GM21360 (cell line): Measurements from ENCODE around the gene SLX4IP.

Experiments
- ATAC-seq: cut with Tn5 transposase; IDR thresholded peaks from one replicate; pipeline ENCODE4 v1.9.1; 2021; ENCODE audit warnings: mild to moderate bottlenecking, moderate library complexity; ENCODE audit not compliant: unreplicated experiment

The SLX4IP gene

DNA sequence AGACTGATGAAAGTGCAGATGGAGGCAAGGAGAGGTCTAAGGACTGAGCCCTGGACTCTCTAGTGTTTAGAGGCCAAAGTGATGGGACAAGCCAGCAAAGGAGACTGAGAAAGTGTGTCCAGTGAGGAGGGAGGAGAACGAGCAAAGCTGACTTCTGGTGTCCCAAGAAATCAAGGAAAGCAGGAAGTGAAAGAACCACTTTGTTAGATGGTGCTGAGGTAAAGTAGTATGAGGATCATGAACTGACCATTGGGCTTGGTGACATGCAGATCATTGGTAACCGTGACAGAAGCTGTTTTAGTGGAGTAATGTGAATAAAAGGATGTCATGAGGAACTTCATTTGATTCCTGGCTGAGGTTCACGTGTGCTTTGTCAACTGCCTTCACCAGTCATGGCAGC, 108.4 kb downstream of the SLX4IP start:
- no peak for ATAC-seq

DNA sequence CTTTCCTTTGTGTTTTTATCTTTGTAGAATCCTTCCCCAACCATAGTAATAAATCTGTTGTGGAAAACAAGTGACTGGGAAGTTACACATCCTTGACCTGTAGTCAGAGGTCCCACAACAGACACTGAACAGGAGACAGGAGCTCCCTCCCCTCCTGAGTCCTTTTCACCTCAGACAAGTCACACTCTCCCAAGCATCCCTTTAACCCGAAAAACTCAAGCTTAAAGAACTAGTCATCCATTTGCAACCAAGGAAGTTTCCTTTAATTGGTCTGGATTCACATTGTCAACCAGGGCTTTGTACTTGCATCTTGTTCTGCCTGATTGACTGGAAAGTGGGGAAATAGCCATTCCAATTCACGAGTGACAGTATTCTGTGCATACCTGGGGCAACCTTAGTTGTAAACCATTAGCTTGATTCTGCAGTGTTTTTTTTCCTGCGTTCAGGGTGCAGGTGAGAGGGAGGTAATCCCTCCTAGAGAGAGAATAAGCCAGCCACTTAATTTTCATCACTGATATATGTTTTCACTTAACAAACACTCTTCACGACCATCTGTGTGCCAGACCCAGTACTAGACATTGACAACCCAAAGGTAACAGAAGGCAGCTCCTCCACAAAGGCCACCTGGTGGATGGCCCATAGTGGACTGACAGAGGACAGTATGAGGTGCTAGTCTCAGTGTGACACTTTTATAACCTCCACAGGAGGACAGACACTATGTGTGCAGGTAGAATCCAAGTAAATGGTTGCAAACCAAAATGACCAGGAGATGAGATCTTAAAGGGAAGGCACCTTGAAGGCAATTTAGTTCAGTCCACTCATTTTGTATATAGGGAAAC, 112.4 kb downstream of the SLX4IP start:
- no peak for ATAC-seq

DNA sequence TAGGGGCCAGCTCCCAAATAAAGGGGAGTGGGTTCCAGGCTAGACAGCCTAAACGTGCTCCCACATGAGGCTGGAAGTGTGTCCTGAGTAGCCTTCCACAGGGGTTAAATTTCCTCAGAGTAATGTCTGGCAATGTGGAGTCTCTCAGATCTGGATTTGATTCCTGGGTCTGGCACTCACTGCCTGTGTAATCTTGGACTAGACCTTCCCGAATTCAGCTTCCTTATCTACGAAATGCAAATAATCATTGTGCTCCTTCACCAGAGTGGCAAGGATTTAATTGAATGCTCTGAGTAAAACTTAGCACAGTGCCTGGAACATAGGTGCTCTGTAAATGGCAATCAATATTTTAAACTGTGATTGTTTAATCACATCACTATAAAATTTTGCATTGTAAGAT, 114.4 kb downstream of the SLX4IP start:
- ATAC-seq, result no peak

DNA sequence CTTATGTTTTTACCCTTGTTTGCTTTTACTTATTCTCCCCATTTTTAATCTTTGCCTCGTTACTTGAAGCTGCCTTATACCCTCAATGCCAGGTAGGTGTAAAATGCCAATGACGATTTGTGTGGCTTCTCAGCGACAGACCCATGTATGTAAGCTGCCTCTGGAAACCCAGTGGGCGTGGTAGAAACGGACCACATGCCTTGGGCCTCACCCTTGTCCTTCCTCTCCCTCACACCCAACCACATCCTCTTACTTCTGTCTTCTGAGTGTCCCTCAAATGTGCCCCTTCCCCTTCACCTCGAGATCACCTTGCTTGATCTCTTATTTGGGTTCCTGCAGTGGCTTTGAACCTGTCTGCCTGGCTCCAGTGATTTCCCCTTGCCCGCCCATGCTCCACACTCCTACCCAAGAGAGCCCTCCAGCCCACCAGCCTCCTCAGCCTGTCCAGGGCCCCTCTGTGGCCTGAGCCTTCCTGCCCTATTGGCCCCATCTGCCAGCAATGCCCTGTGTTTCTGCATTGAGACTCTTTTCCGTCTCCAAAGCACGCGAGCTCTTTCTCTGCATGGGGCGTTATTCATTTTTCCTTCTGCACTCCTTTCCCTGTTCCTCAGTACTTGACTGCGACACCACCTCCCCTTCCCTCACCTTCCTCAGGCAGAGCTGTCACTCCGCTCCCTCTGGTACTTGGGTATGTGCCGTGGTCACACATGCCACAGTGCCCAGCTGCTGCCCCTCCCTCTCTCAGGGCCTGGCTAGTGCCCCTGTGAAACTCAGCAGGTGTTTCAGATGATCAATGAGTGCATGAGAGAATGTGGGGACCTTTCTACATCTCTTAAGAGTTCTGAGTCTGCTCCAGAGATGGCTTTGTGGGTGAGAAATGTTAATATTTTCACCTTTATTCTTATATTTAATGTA, 115.4 kb downstream of the SLX4IP start:
- ATAC-seq, result no peak

DNA sequence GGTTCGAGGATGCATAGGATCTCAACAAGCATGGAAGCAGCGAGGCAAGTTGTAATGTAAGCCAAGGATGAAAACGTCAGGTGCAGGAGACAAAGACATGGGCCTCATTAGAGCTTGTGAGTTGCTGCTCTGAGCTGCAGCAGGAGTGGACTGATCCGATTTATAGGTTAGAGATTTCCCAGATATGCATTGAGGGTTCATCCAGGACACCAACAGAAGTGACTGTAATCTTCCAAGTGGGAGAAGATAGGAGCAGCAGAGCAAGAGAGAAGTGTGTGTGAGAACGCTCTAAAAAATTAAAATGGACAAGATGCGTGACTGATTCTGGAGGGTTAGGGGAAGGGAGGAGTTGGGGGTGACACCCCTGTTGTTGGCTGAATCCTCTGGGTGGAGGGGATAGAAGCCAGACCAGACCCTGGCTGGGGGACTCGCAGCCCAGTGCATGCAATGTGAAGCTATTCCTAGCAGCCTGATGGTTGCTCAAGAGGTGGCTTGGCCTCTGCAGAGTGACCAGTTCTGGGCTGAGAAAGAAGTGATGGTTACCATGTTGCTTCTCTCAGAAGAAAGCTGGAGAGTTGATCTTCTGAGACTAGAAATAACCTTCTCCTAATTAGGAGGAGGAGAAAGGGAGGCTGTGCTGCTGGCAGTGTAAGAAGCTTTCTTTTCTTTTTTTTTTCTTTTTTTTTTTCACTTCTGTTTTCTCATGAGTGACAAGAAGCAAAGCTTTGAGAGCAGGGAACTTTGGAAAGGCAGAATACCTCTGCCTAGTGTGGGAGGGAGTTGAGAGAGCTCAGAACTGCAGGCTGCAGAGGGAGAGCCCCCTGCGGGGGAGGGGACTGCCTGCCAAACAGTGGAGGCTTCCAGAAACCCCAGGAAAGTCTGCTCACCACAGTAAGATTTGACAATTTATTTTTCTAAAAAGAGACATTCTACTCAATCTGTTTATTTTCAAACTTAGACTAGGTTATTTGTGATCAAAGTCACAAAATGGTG, 116.9 kb downstream of the SLX4IP start:
- peak; percentile 72 for ATAC-seq

DNA sequence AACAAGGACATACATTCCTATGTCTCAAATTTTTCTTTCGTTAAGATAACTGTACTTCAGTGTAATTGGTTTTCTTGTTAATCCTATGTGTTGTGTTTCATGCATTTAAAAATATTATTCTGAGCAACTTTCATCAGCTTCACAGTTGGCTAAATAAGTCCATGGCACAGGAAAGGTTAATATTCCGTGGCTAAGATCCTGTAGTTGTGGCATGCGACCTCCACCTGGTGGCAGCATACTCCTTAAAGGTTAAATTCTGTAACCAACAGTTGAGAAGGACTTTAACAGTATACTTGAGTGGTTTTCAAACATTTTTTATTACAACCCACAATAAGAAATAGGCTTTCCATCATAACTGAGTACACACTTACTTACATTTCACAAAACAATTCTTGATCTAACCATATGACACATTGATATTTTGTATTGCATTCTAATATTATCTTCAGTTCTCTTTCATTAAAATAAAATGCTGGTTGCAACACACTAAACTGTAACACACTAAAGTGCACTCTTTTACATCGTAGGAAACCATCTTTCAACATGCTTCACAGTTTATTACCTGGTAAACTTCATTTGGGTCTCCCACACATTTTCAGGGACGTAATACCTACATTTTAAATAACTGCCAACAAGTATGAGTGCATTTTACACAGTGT, 118.3 kb downstream of the SLX4IP start:
- no peak for ATAC-seq

DNA sequence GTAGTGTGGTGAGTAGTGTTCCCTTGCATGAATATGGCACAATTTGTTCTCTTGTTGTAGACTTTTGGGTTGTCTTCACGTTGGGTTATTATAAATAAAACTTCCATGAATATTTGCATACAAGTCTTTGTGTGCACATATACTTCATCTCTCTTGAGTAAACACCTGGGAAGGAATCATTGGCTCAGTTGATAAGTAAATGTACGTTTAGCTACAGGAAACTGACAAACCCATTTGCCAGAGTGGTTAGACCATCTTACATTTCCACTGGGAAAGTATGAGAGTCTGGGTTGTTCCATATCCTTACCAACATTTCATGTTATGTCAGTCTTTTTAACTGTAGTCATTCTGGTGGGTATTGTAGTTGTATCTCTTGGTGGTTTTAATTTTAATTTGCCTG, 119.2 kb downstream of the SLX4IP start:
- ATAC-seq, result no peak

DNA sequence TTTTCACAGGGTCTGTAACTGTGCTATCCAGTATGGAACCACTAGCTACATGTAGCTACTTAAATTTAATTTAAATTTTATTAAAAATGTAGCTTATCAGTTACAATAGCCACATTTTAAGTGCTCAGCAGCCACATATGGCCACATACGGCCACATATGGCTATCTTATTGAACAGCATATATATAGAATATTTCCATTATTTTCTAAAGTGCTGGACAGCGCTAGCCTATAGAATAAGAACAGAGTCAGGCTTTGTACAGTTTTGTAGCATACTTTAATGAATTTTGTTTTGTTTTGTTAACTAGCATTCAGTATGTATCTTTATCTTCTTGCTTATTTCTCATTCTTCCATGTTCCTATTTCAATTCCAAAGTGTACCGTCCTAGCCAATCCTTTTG, 120.3 kb downstream of the SLX4IP start:
- ATAC-seq, result no peak

DNA sequence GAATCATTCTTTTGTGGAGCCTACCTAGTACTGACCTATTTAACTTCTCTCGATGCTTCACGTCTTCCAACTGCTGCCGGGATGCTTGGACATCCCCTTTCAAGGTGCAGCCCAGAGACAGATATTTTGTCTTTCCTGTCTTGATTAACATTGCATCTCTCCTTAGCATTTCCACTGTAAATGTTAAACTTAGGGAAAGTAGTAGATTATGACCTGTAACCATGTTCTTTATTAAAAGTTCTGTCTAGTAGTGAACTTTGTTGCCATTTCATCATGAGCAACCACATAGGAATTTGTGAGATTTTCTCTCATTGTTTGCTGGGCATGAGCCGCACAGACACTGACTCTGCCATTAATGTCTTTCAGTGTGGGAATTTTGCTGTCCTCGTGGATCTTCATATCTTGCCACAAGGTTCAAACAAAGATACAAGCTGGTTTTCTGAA, 120.8 kb downstream of the SLX4IP start:
- no peak for ATAC-seq

DNA sequence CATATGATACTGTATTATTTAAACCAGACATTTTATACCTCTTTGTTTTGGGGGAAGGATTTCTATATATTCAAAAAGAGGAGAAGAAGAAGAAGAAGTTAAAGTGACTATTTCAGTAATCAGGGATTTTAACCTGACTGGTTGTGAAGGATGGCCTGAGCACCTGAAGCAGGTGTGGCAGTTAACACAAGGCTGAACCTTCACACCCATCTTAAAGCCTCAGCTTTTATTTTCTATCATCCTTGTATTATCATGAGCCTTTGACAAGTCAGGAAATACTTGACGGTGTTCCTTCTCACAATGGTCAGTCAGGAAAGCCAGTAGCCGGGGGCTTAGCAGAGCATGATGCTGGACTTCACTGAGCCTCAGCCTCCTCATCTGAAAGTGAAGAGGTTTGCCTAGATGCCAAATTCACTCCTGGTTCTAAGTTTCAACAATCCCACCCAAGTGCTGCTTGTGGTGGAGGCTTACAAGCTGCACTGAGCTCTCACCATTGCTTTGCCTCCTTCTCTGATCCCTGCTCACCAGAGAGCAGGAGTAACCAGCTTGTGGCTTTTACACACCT, 121.5 kb downstream of the SLX4IP start:
- no peak for ATAC-seq

DNA sequence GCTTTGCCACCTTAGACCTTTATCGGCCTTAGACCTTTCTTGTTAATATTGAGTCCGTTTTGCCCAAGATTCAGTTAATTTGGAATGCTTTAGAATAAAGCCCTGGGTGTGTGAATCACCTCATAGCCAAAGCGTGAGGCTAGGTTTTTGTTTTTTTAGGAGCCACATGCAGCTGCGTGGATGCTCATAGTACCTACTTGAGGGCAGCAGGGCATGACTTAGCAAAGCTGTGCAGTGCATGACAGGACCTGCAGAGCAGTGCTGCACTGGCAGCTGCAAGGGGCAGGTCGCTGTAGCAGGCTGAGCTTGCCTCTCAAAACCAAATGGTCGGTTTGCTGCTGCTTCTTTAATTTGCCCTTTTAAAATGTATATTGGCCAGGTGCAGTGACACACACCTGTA, 122.6 kb downstream of the SLX4IP start:
- no peak for ATAC-seq

DNA sequence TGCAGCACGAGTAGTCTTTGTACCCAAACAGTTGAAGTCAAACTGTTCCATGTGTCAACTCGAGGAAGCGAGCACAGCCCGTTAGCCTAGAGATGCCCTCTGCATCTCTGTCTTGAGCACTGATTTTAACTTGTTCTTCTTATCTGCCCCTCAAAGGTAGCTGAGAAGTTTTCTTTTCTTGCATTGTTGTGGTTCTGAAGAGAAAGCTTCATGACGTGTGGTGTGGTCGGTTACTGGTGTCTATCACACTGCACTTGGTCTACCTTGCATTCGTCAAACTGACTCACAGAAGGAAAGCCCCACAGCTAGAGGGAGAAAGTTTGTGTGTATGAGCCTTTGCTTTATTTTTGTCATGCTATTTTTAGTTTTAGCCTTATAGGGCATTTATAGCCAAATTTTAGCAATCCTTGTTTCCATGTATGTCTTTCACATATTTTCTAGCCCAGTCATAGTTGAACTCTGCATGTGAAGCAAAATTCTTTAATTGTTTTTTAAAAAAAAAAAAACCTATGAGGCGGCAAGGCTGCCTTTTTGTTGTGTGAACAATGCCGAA, 123.6 kb downstream of the SLX4IP start:
- peak; percentile 97 for ATAC-seq

DNA sequence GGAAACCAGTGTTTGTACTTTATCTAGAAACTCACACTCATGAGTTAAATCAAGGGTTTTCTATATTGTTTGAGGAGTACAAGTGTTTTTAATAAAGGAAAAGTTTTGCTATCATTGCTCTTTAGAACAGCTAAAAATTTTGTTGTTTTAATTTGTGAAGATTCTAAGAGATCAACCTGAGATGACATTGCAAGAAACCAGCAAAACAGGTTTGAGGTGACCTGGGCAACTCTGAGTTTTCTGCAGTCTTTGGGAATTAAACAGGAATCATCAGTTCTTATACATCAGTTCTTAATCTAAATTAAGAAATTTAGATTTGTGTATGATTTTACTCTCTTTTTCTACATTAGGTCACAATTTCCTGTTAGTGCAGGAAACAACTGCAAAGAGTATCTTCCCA, 124.2 kb downstream of the SLX4IP start:
- ATAC-seq, result no peak

DNA sequence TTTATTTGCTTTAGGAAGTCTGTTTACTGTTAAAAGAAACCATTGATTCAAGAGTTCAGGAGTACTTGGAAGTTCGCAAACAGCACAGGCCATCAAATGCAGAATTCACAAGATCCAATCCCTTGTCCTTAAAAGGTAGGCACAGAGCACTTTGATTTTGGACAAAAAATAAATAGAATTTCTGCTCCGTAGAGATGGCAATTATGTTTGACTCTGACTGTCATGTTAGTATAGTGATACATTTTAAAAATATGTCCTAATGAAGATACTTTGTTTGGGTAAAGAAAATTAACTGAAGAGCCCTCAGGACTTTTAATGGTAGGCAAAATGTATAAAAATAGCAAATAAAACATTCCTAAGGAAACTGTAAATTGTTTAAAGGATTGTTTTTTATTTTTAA, 125.6 kb downstream of the SLX4IP start:
- no peak for ATAC-seq

DNA sequence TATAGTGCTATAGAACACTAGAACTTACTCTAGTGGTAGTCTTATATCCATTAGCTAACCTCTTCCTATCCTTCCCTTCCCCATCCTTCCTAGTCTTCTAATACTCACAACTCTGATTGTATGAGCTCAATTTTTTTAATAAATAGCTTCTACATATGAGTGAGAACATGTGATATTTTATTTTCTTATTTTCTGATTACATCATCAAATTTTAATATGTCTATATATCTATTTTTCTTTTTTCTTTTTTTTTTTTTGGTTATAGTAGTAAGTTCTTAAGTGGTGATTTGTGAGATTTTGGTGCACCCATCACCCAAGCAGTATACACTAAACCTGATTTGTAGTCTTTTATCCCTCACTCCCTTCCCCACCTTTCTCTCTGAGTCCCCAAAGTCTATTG, 126.2 kb downstream of the SLX4IP start:
- ATAC-seq, result no peak

DNA sequence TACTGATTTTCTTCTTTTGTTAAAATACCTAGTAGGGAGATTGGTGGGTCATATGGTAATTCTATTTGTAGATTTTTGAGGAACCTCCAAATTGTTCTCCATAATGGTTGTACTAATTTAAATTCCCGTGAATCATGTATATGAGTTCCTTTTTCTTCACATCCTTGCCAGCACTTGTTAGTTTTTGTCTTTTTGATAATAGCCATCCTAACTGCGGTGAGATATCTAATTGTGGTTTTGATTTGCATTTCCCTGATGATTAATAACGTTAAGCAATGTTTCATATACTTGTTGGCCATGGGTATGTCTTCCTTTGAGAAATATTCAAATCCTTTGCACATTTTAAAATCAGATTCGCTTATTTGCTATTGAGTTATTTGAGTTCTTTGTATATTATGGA, 127.8 kb downstream of the SLX4IP start:
- no peak for ATAC-seq

DNA sequence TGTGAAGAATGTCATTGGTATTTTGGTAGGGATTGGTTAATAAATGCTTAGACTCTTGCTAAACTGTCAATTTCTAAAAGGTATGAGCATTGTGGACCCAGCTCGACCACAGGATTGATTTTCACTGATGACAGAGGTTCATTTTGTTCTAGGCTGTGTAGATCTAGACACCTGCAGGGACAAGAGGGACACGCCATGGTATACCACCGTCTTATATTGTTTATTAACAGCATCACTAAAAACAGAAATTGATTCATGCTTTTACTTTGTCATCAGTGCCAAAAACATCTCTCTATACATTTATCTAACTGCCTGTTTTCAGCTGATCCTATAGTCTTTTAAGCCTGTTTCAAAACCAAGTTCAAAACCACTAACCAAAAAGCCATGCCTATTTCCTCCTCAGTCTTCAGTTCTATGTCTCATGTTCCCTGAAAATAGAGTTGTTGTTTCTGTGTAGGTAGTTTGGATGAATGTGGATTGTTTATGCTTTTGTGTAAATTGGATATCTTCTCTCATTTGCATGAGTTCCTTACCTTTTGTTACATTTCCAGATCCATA, 128.9 kb downstream of the SLX4IP start:
- no peak for ATAC-seq

DNA sequence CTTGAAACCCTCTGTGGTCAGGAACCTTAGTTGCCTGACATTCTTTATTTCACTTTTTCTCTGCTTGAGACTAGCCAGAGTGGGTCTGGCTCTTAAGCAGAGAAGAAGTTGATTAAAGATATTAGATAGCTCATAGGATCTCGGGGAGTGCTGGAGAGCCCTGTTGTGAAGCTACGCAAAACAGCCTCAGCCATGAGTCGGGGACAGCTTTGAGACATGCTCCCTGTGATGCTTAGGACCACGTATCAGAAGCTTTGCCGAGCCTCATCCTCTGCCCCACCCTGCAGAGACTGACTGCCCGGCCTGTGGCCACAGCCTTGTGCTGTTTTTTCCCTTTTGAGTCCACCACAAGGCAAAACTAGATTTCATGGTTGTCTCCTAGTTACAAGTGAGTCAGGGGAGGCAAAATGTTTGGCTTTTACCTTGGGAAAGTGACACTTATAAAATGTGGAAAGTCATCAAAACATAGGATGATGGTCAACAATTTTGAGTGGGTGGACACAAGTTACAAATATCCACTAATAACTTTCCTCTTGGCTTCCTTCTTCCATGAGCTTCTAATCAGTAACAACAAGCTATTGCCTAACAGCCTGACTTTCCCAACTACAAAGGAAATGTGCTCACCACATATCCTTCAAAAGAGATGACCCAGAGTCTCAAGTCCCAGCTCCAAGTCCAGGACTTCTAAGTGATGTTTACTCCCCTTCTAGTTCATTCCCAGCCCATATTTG, 130.3 kb downstream of the SLX4IP start:
- ATAC-seq, result no peak
